HepG2 (cell line): ENCODE results near the gene SLC1A5. TPM values are rescaled to one million over a fixed set of nuclear protein-coding genes. Genes with fewer than 3 reads are reported as not detected.

Source experiments
- ATAC-seq: fragments of 200-7000 bp; cut with Tn5 transposase; 3 replicates; pipeline ENCODE4 v1.9.1; 2020; ENCODE audit warnings: mild to moderate bottlenecking, moderate library complexity
- BruUV-seq: library from RNA; stranded (reverse); fragments of 400-500 nt; replicated peaks from 2 replicates; lab custom pipeline; 2021; lab: Mats Ljungman, UMichigan
- CTCF ChIA-PET: fragments of 300-600 bp; formaldehyde crosslinking; extraction: SDS; loops from one replicate; lab custom pipeline; 2021; ENCODE audit warnings: low total read pairs, inconsistent platforms, low intra/inter-chr PET ratio; lab: Yijun Ruan, JAX
- POLR2A ChIA-PET: fragments of 350-600 bp; sonication (Branson Sonifier 250); formaldehyde crosslinking; loops from one replicate; lab custom pipeline; 2020; ENCODE audit warnings: antibody characterized with exemption, inconsistent platforms; lab: Yijun Ruan, JAX
- DNase-seq: peaks from one replicate; pipeline ENCODE4 v3.0.0-alpha.2; 2015; ENCODE audit warnings: low spot score
- FAIRE-seq: peaks from 3 replicates; lab custom pipeline; 2011; peaks lifted over from hg19 to GRCh38; lab: Jason Lieb, UNC
- H2AFZ ChIP-seq: one replicate; pipeline ENCODE4 v1.6.1; 2011; ENCODE audit warnings: low read length, inconsistent platforms
- H3K27ac ChIP-seq: fragments of 300-600 bp; 3 replicates; pipeline ENCODE4 v1.8.0; 2011; ENCODE audit warnings: mixed run types, mild to moderate bottlenecking, mixed read lengths, low read length, inconsistent platforms; ENCODE audit not compliant: insufficient read depth; ENCODE audit errors: extremely low read length
- H3K27me3 ChIP-seq, 2 experiments: fragments of 200-600 bp in 1 of 2; 2 replicates in 1 of 2; 3 replicates in 1 of 2; pipeline versions ENCODE4 v1.6.0 to v1.8.0; 2011; ENCODE audit warnings: low read length in 2 of 2, mild to moderate bottlenecking in 2 of 2, moderate library complexity in 2 of 2, inconsistent platforms in 1 of 2; ENCODE audit not compliant: insufficient read depth in 2 of 2, control insufficient read depth in 1 of 2
- H3K36me3 ChIP-seq, 2 experiments: fragments of 200-600 bp in 1 of 2; replicated peaks in 1 of 2; 2 replicates in 1 of 2; 3 replicates in 1 of 2; pipeline versions ENCODE4 v1.5.1 to v1.8.0; 2011; ENCODE audit warnings: low read length in 2 of 2, inconsistent platforms in 1 of 2; ENCODE audit not compliant: insufficient read depth in 2 of 2, control insufficient read depth in 1 of 2
- H3K4me1 ChIP-seq: 2 replicates; pipeline ENCODE4 v1.5.1; 2012; ENCODE audit warnings: low read length, inconsistent platforms; ENCODE audit not compliant: insufficient read depth
- H3K4me2 ChIP-seq: 2 replicates; pipeline ENCODE4 v1.6.0; 2011; ENCODE audit warnings: low read depth, low read length, inconsistent platforms
- H3K4me3 ChIP-seq, 3 experiments: fragments of 200-600 bp in 1 of 3; sonication (generic), shearing (Covaris generic) in 1 of 3; replicated peaks in 1 of 3; 2 replicates each; pipeline ENCODE4 v1.5.1; 2011 to 2016; ENCODE audit warnings: low read length in 3 of 3, inconsistent platforms in 2 of 3, low read depth in 2 of 3, mild to moderate bottlenecking in 2 of 3, control low read depth in 1 of 3, mixed read lengths in 1 of 3; ENCODE audit not compliant: insufficient read depth in 1 of 3
- H3K79me2 ChIP-seq: one replicate; pipeline ENCODE4 v1.6.1; 2011; ENCODE audit warnings: low read length, inconsistent platforms; ENCODE audit not compliant: insufficient read depth
- H3K9ac ChIP-seq: 2 replicates; pipeline ENCODE4 v1.6.0; 2011; ENCODE audit warnings: mild to moderate bottlenecking, low read depth, low read length, inconsistent platforms; ENCODE audit not compliant: insufficient read depth
- H3K9me3 ChIP-seq: 2 replicates; pipeline ENCODE4 v1.5.1; 2012; ENCODE audit warnings: mild to moderate bottlenecking, low read length
- H4K20me1 ChIP-seq: 2 replicates; pipeline ENCODE4 v1.6.0; 2011; ENCODE audit warnings: inconsistent platforms, mild to moderate bottlenecking, low read length, moderate library complexity; ENCODE audit not compliant: insufficient read depth
- ARID3A ChIP-seq: IDR thresholded peaks from 2 replicates; pipeline ENCODE4 v1.6.1; 2012; ENCODE audit warnings: low read depth, low read length, improper control_type of control experiment
- ARNTL ChIP-seq: sonication (generic); formaldehyde crosslinking; IDR thresholded peaks from 2 replicates; pipeline ENCODE4 v1.4.0; 2020; ENCODE audit warnings: mild to moderate bottlenecking, missing genetic modification reagents
- BRD4 ChIP-seq: sonication (generic); formaldehyde crosslinking; IDR thresholded peaks from 2 replicates; pipeline ENCODE4 v1.4.0; 2020; ENCODE audit warnings: missing genetic modification reagents
- GFI1 ChIP-seq: sonication (generic); formaldehyde crosslinking; IDR thresholded peaks from 2 replicates; pipeline ENCODE4 v1.5.0; 2020; ENCODE audit warnings: missing genetic modification reagents, mild to moderate bottlenecking, borderline replicate concordance
- HNRNPL ChIP-seq: fragments of 200-400 bp; formaldehyde crosslinking; IDR thresholded peaks from 2 replicates; pipeline ENCODE4 v1.6.1; 2017; ENCODE audit warnings: mild to moderate bottlenecking, low read depth, low read length
- TEAD2 ChIP-seq: sonication (generic); formaldehyde crosslinking; IDR thresholded peaks from 2 replicates; pipeline ENCODE4 v1.9.0; 2021; ENCODE audit warnings: missing genetic modification reagents
- ZBTB7A ChIP-seq: sonication (generic); formaldehyde crosslinking; IDR thresholded peaks from 2 replicates; pipeline ENCODE4 v1.8.0; 2022; ENCODE audit warnings: mild to moderate bottlenecking, missing genetic modification reagents
- ZFP91 ChIP-seq: sonication (generic); formaldehyde crosslinking; IDR thresholded peaks from 2 replicates; pipeline ENCODE4 v1.9.0; 2022; ENCODE audit warnings: missing genetic modification reagents, mild to moderate bottlenecking, borderline replicate concordance
- ZNF513 ChIP-seq: sonication (generic); formaldehyde crosslinking; conservative IDR thresholded peaks from 2 replicates; pipeline ENCODE4 v1.5.0; 2020; ENCODE audit warnings: missing genetic modification reagents
- ZNF776 ChIP-seq: sonication (generic); formaldehyde crosslinking; IDR thresholded peaks from 2 replicates; pipeline ENCODE4 v1.4.0; 2020; ENCODE audit warnings: mild to moderate bottlenecking, missing genetic modification reagents
- WGBS: methylation state at CpG from one replicate; pipeline ENCODE4 v1.1.6; 2017; ENCODE audit warnings: low lambda C conversion rate; 5-methylcytosine and 5-hydroxymethylcytosine counted together
- in situ Hi-C: cut with HindIII; loops from 2 replicates; pipeline ENCODE4 v1.10.0; 2017; ENCODE audit warnings: low pct_unique_long_range_greater_than_20kb; ENCODE audit not compliant: extremely low pct_ligation_motif_present
- intact Hi-C: fragments of 100-400 bp; cut with micrococcal nuclease; formaldehyde crosslinking; loops from one replicate; pipeline ENCODE4 v1.10.0; 2022; ENCODE audit not compliant: unreplicated experiment
- polyA plus RNA-seq, 8 experiments: library from polyadenylated mRNA; depleted of rRNA in 3 of 8; stranded (reverse) in 7 of 8; unstranded in 1 of 8; fragments of >200 nt; fragmentation: Illumina TruSeq in 4 of 8; extraction: Trizol in 4 of 8; gene quantifications; 2 replicates each; pipeline versions ENCODE4 v1.2.1 to v1.2.3, GENCODE V29; 2011 to 2016; ENCODE audit warnings: low read depth in 4 of 8, missing spikeins in 1 of 8, mixed read lengths in 1 of 8; ENCODE audit not compliant: insufficient read depth in 1 of 8
- total RNA-seq, 5 experiments: library from RNA; depleted of rRNA; stranded (reverse); fragments of >200 nt; fragmentation: Illumina TruSeq; extraction: Trizol; gene quantifications; 2 replicates each; pipeline ENCODE4 v1.2.3, GENCODE V29; 2016; ENCODE audit warnings: low read depth in 1 of 5

Gene SLC1A5
- total and polyA plus RNA-seq, 2 of the 13 experiments (the other 11 are each of a cell fraction or from before 2014, with no cell fraction given): 120 to 159 TPM

GRCh38 chr19:46732966-46733689 lies 55.3 kb downstream of the SLC1A5 start:
- intact Hi-C loops (no loop called here), in situ Hi-C loops (no loop called here)
- no peak for DNase-seq
- Histone ChIP-seq H3K27ac (no peak overlapping the region), H4K20me1 (peaks cover 17% of the 10 kb centered on the region; the same call in 1 of the 2 replicates), H3K36me3 (peaks cover 49 to 82% of the 10 kb centered on the region in 2 experiments), H3K4me2 (no peak overlapping the region), H2AFZ (no peak overlapping the region), H3K4me1 (no peaks in the 10 kb centered on the region), H3K27me3 (no peaks in the 10 kb centered on the region), H3K9me3 (no peaks in the 10 kb centered on the region), H3K79me2 (peaks cover 4% of the 10 kb centered on the region), H3K4me3 (no peak overlapping the region), H3K9ac (no peak overlapping the region)
- ChIA-PET CTCF (no interaction called here), POLR2A (no interaction called here)
- FAIRE-seq: no peak
- no TSS peak for BruUV-seq
- TF ChIP-seq ARID3A: no peak
- no peak for TF ChIP-seq HNRNPL
- TF ChIP-seq ZNF776: no peak
- no peak for TF ChIP-seq ZNF513
- TF ChIP-seq ZFP91 (CRISPR knock-in tag): no peak
- TF ChIP-seq TEAD2 (CRISPR knock-in tag): no peak
- TF ChIP-seq ARNTL (CRISPR knock-in tag): no peak
- no peak for TF ChIP-seq BRD4 (CRISPR knock-in tag)
- TF ChIP-seq ZBTB7A (CRISPR knock-in tag): no peak
- no peak for TF ChIP-seq GFI1 (CRISPR knock-in tag)
- 95% methylated on average over 11 of the region's 23 CpGs for WGBS
- no peak for ATAC-seq
